HG03460 (cell line): ENCODE measurements around the gene EEFSEC.

Experiments used
- ATAC-seq: cut with Tn5 transposase; IDR thresholded peaks from one replicate; pipeline ENCODE4 v1.9.1; 2021; ENCODE audit not compliant: unreplicated experiment

EEFSEC gene

GRCh38 chr3:128180913-128181312 lies 27.6 kb downstream of the EEFSEC start:
- ATAC-seq: no peak

- no peak for ATAC-seq
Observed at GRCh38 chr3:128182656-128183055, 29.4 kb downstream of the EEFSEC start.

GRCh38 chr3:128185630-128186447 lies 32.6 kb downstream of the EEFSEC start:
- ATAC-seq: no peak

DNA sequence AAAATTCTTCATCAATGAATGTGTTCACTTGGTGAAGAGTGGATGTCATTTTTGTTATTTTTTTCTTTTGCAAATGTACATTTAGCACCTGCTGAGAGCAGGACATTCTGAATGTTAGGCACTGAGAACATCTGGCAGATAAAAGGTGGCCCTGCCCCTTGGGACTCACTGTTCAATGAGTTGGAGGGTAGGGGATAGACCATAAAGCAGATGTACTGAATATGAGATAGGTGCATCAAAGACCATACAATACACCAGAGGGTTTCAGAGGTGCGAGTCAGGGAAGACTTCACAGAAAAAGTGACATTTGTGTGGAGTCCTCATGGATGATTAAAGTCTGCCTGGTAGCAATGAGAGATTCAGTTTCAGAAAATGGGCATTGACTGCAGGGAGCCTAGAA lies 34.2 kb downstream of the EEFSEC start:
- ATAC-seq: no peak

- no peak for ATAC-seq
Observed at GRCh38 chr3:128188326-128188725, 35.0 kb downstream of the EEFSEC start.

DNA sequence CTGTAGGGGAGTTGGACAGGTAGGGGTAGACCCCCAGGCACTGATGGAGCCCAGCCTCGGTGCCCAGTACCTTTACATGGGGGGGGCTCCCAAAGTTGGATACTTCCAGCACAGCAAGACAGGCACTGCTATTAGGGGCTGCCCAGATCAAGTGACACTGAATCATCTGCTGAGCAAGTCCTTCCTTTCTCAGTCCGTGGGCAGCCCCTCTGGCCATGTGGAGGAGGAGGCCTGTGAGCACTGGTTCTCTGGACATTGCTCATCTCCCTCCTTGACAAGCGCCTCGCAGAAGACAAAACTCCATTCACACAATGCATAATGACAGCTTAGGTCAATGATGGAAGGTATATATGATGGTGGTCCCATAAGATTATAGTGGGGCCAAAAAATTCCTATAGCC lies 35.7 kb downstream of the EEFSEC start:
- ATAC-seq: no peak

- no peak for ATAC-seq
Observed at GRCh38 chr3:128190501-128190900, 37.2 kb downstream of the EEFSEC start.

DNA sequence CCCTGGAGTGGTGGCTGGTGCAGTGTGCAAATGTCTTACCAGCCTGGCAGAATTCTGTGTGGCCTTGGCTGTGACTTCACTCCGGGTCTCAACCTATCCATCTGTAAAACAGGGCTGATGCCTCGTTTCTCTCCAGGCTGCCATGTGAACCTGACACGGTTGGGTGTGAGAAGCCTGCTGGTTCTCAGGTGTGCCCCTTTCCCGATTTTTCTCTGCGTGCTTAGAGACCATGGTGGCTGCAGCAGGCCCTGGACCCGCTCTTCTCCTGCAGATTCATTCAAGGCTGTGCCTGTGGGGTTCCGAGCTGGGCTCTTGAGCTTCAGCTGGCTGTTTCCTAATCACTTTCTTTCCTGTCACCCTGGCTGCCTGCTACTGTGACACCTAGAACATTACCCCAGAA lies 38.9 kb downstream of the EEFSEC start:
- ATAC-seq: no peak

GRCh38 chr3:128193168-128193567 lies 39.9 kb downstream of the EEFSEC start:
- ATAC-seq: no peak

DNA sequence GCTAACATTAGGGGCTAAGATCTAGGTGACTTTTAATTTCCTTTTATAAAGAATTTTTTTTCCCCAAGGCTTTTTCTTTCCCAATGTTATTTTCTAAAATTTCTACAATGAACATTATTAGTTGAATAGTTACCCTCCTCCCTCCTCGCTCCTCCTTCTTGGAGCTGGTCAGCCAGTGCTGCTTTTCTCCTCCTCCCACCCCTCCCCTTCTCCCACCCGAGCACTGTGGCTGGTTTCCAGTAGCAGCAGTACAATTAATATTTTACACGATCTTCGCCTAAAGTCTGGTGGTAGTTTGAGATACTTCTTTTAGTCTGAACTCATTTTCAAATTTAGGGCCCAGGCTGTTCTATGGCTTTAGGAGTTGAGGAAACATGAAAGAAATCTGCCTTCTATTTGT lies 41.6 kb downstream of the EEFSEC start:
- ATAC-seq: no peak

DNA sequence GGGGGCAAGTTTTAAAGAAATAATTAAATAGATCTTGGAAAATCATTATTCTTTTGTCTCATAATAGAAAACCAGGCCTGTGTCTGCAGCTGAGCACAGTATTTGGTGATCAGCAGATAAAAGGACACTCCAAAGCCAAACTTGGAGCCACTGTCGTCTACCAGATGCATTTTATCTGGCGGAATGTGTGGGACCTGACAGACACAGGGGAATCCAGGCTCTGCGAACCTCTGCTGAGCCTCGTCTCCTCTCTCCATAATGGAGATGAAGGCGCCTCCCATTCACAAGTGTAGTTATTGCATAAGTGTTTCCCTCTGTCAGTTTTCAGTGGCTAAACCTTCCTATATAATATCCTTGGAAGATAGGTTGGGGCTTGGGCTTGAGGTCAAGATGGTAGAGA lies 42.1 kb downstream of the EEFSEC start:
- ATAC-seq: no peak

DNA sequence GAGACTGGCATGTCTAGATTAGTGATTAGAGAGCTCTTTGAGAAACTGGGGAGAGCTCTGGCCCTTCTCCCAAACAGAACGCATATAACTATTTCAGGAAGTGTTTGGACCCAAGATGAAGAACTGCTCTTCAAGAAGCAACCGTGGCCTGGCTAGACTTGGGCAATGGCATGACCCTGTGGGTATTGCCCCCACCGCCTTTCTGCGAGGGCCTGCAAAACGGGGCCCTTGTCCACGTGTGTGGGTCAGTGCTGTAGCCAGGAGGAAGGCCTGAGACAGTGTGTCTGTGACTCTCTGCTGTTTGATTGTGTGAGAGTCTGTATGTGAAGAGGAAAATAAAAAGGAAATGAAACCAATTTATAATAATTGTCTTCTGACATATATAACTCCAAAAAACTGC lies 42.5 kb downstream of the EEFSEC start:
- ATAC-seq: no peak

DNA sequence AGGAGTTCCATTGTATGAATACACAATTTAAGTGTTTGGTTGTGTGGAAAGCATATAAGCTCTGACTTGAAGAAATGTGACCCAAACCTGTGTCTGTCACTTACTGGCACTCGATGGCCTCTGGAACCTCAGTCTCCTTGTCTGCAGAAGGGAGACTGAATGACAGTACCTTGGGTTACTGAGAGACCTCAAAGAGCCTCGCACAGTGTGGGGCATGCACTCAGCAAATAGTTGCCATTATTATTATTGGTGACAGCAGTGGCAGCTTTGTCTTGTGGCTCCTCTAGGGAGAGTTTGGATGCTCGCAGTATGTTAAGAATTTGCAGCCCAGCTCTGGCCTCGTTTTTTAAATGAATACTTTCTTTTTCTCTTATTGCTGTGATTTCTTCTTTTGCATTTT lies 43.4 kb downstream of the EEFSEC start:
- ATAC-seq: no peak

GRCh38 chr3:128197855-128198254 lies 44.6 kb downstream of the EEFSEC start:
- ATAC-seq: no peak

GRCh38 chr3:128198313-128198712 lies 45.0 kb downstream of the EEFSEC start:
- ATAC-seq: no peak

DNA sequence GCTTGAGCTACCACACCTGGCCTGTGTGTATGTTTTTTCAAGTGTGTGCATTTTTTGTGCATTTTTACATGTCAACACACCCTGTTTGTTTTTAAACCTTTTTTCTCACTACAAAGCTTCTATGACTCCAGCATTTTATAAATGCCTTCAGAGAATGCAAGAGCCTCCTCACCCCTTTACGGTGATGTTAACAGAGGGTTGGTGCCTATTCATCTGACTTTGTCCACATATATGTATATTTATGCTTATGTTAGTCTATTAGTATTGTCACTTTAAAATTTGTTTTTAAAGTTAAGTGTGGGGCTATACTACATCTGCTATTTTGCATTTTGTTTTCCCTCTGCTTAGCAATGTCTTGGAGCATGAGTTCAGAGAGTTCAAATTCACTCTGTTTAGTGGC lies 45.8 kb downstream of the EEFSEC start:
- no peak for ATAC-seq

DNA sequence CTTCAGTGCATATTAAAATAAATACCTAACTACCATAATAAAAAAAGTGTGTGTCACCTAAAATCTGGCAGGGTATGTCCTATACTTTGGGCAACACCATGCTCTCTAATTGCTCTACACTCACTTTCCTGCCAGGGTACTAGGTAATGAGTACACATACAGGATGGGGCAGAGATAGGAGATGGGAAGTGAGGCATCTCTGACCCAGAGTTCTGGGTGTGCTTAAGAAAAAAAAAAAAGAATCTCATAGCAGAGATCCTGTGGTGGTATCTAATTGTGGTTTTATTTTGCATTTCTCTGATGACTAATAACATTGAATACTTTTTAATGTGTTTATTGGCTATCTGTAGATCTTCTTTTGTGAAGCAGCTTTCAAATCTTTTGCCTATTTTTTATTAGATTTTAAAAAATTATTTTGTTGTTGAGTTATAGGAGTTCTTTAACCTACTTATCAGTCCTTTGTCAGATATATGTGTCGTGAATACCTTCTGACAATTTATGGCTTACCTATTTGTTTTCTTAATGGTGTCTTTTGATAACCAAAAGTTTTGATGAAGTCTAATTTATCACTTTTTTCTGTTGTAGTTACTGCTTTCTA lies 48.0 kb downstream of the EEFSEC start:
- ATAC-seq: no peak

- no peak for ATAC-seq
Observed at GRCh38 chr3:128203169-128203568, 49.9 kb downstream of the EEFSEC start.

DNA sequence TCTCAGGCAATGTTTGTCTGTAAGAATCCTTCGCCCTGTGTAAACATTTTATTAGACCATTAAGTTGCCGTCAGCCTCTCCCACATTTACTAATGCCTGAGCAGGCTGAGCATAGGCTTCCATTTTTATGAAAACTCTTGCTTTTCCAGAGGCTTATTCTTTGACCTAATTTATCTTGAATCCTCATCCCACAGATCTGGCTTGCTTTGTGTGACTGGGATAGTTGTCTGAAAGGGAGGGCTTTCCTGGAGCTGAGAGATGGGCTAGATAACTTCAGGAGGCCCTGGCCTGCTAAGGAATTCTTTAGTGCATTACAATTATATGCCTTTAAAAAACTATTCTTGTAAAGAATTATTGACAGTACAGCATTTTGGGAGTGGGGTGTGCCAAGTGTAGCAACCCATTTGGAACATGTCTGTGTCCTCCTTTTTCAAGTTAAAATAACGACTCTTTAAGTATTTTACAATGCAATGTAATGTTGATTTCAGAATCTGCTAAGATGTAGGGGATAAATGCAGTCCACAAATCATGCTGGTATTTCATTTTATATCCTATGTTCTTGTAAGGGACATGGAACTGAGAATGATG lies 52.4 kb downstream of the EEFSEC start:
- ATAC-seq: no peak

DNA sequence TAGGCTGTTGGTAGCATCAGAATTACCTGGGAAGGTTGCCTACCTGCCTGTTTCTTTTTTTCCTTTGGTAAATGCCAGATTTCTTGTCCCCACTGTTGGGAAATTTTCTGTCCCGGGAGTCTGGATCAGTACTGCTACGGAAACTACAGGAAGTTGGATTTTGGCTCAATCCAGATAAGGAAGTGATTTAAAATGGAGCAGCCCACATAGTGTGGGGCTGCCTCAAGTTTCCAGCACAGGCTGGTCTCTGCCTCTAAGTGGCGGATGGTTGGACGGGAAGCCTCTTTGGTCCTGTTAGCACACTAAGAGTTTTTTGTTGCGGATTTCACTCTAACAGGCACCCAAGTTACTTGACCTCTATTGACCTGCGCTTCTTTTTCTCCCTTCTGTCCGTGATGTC lies 54.7 kb downstream of the EEFSEC start:
- ATAC-seq: no peak

DNA sequence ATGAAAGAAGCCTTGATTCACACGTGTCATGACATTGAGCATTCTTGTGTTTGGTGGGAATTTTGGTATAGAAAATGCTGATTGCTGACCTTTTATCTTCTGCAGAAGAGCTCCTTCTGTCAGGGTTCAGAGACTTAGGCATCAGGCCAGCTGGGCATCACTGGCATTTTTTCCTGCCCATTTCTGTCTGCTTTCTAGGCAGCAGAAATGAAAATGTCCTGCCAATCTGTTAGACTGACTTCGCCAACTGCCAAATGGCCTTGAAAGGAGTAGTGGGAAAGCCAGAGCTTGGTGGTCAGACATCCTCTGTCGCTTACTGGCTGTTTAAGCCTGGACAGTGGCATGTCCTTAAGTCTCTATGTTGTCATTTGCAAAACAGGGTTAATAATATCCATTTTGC lies 57.4 kb downstream of the EEFSEC start:
- no peak for ATAC-seq

DNA sequence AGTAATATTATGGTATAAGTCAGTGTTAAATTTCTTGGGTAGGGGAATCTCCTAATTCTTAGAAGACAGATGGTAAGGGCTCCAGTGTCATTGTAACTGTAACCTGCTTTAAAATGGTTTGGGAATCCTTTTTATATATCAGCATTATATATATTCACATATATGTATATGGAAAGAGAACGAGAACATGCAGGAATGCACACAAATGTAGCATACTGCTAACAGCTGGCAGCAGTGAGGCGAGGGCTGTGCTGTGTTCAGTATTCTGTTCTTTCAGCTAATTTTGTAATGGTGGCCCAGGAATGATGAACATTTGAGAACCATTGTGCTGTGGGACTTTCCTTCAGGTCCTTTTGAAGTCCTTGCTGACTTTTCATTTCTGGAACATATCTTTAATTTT lies 60.8 kb downstream of the EEFSEC start:
- no peak for ATAC-seq
